HEK293T (cell line): ENCODE data around the gene PRDX2.
"Not testable (repeated sequence)": the region's sequence is repeated elsewhere in the genome, so short reads cannot be mapped to it uniquely, and the experiment has no call there.

ENCODE experiments used
- ELF4 ChIP-seq: fragments of 450-650 bp; IDR thresholded peaks from 2 replicates; pipeline ENCODE4 v1.6.1; 2017; ENCODE audit warnings: antibody characterized with exemption
- FOXA1 ChIP-seq: fragments of 450-650 bp; IDR thresholded peaks from 2 replicates; pipeline ENCODE4 v1.6.1; 2016; ENCODE audit warnings: mild to moderate bottlenecking
- FOXK2 ChIP-seq: fragments of 450-650 bp; IDR thresholded peaks from 2 replicates; pipeline ENCODE4 v1.6.1; 2016; ENCODE audit warnings: mild to moderate bottlenecking
- FOXM1 ChIP-seq: fragments of 450-650 bp; IDR thresholded peaks from 2 replicates; pipeline ENCODE4 v1.6.1; 2017; ENCODE audit warnings: mild to moderate bottlenecking, borderline replicate concordance
- L3MBTL2 ChIP-seq: fragments of 450-650 bp; conservative IDR thresholded peaks from 2 replicates; pipeline ENCODE4 v1.6.1; 2016; ENCODE audit warnings: mild to moderate bottlenecking
- NFRKB ChIP-seq: fragments of 450-650 bp; IDR thresholded peaks from 2 replicates; pipeline ENCODE4 v1.6.1; 2016; ENCODE audit warnings: mild to moderate bottlenecking, moderate library complexity
- SP1 ChIP-seq: fragments of 450-650 bp; IDR thresholded peaks from 2 replicates; pipeline ENCODE4 v1.6.1; 2017
- TARDBP ChIP-seq: fragments of 450-650 bp; IDR thresholded peaks from 2 replicates; pipeline ENCODE4 v1.6.1; 2016

DNA sequence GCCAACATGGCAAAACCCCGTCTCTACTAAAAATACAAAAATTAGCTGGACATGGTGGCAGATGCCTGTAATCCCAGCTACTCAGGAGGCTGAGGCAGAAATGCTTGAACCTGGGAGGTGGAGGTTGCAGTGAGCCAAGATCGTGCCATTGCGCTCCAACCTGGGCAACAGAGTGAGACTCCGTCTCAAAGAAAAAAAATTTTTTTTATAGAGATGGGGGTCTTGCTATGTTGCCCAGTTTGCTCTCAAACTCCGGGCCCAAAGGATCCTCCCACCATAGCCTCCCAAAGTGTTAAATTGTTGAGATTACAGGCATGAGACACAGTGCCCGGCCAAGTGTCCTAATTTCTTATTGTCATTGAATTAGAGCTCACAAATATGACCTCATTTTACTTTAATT, 15.6 kb upstream of the PRDX2 start:
- not testable (repeated sequence) for TF ChIP-seq L3MBTL2, FOXM1, ELF4, FOXA1, FOXK2, TARDBP, NFRKB, SP1
